Measurements from ENCODE around the gene DHRS2.
"Not testable (repeated sequence)": the region's sequence is repeated elsewhere in the genome, so short reads cannot be mapped to it uniquely, and the experiment has no call there.

Gene DHRS2, protein sequence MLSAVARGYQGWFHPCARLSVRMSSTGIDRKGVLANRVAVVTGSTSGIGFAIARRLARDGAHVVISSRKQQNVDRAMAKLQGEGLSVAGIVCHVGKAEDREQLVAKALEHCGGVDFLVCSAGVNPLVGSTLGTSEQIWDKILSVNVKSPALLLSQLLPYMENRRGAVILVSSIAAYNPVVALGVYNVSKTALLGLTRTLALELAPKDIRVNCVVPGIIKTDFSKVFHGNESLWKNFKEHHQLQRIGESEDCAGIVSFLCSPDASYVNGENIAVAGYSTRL

GRCh38 chr14:23636317-23637211 lies at the start of gene DHRS2:
Gene DHRS2, plus strand, starts transcription at chr14:23636364. Its CDS starts 2,501 bp downstream, at chr14:23638865.
- TF ChIP-seq CTCF (IDR thresholded peaks at IDR 0.05; ENCODE audit: insufficient read depth, low read depth, low read length, missing control alignments), result no peak
- no peak within 1 kb of the TSS for H3K4me3 ChIP-seq (ENCODE audit: low read depth, low read length)
- no peak for DNase-seq (ENCODE audit: low read depth)

- TF ChIP-seq CTCF (IDR thresholded peaks at IDR 0.05; ENCODE audit: insufficient read depth, low read depth, low read length, missing control alignments), result peak; percentile 88
- DNase-seq (ENCODE audit: low read depth), result peak; percentile 93
Observed at GRCh38 chr14:23588884-23589598, 47.1 kb upstream of the DHRS2 start.

DNA sequence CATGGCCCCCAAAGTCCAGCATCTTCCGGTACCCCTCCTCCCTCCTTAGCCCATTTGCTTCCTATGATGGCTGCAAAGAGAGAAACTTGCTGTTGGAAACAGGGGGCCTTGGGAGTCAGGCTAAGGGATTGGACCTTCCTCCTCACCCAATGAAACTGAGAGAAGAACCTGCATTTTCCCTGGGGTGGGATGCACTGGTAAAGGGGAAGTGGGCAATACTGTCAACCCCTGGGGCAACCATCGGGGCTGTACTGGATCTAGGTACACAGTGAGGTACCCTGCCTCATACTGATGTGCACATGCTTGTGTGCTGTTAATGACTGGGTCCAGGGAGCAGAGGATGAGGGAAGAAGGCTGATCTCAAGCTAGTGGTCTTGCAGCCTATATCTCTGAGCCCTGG lies 46.6 kb upstream of the DHRS2 start:
- TF ChIP-seq CTCF (IDR thresholded peaks at IDR 0.05; ENCODE audit: insufficient read depth, low read depth, low read length, missing control alignments), result no peak
- DNase-seq (ENCODE audit: low read depth), result no peak
- H3K4me3 ChIP-seq (ENCODE audit: low read depth, low read length), result no peak overlapping the region

More at GRCh38 chr14:23588884-23589598, 47.1 kb upstream of the DHRS2 start:
- no peak overlapping the region for H3K4me3 ChIP-seq (ENCODE audit: low read depth, low read length)

GRCh38 chr14:23590198-23590597 lies 46.0 kb upstream of the DHRS2 start:
- no peak for TF ChIP-seq CTCF (IDR thresholded peaks at IDR 0.05; ENCODE audit: insufficient read depth, low read depth, low read length, missing control alignments)
- no peak for DNase-seq (ENCODE audit: low read depth)
- no peak overlapping the region for H3K4me3 ChIP-seq (ENCODE audit: low read depth, low read length)

GRCh38 chr14:23594191-23594590 lies 42.0 kb upstream of the DHRS2 start:
- DNase-seq (ENCODE audit: low read depth); H3K4me3 ChIP-seq (ENCODE audit: low read depth, low read length): not testable (repeated sequence)

DNA sequence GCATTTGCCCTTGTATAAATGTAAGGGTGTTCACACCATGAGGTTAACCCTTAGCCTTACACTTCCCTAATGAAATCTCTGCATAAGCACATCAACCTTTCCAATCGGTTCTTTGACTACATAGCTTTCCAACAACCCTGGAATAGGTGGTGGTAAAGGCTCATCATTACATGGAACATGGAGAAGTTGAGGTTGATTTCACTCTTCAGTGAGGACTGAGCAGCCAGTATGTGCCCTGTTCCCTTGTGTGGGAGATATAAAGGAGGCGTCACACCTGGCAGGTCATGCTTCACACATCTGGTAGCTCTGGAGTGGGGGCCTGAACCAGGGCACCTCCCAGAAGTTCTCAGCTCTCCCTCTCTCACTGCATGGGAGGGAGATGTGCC lies 35.8 kb upstream of the DHRS2 start:
- no peak overlapping the region for H3K4me3 ChIP-seq (ENCODE audit: low read depth, low read length)
- no peak for DNase-seq (ENCODE audit: low read depth)
- no peak for TF ChIP-seq CTCF (IDR thresholded peaks at IDR 0.05; ENCODE audit: insufficient read depth, low read depth, low read length, missing control alignments)

GRCh38 chr14:23600806-23601205 lies 35.4 kb upstream of the DHRS2 start:
- TF ChIP-seq CTCF (IDR thresholded peaks at IDR 0.05; ENCODE audit: insufficient read depth, low read depth, low read length, missing control alignments), result no peak
- H3K4me3 ChIP-seq (ENCODE audit: low read depth, low read length), result no peak overlapping the region
- DNase-seq (ENCODE audit: low read depth), result no peak

All from GM12865 (cell line).